Right renal cortex interstitium (tissue), 3 donors: ENCODE data around the gene GDPD5. TPM values are rescaled to one million over a fixed set of nuclear protein-coding genes. Genes with fewer than 3 reads are reported as not detected.

Experiments
- DNase-seq, 3 donors: peaks; one replicate each; pipeline ENCODE4 v3.0.0-alpha.2; 2013; ENCODE audit warnings: low read depth in 3 of 3, low spot score in 2 of 3
- polyA plus RNA-seq, 3 donors: library from polyadenylated mRNA; unstranded; fragments of 120-200 nt; gene quantifications; one replicate each; pipeline ENCODE4 v1.2.1, GENCODE V29; 2013; ENCODE audit not compliant: insufficient read length in 3 of 3

The GDPD5 gene
- polyA plus RNA-seq, 3 donors, result 5.8 to 8.5 (median 6.9) TPM

DNA sequence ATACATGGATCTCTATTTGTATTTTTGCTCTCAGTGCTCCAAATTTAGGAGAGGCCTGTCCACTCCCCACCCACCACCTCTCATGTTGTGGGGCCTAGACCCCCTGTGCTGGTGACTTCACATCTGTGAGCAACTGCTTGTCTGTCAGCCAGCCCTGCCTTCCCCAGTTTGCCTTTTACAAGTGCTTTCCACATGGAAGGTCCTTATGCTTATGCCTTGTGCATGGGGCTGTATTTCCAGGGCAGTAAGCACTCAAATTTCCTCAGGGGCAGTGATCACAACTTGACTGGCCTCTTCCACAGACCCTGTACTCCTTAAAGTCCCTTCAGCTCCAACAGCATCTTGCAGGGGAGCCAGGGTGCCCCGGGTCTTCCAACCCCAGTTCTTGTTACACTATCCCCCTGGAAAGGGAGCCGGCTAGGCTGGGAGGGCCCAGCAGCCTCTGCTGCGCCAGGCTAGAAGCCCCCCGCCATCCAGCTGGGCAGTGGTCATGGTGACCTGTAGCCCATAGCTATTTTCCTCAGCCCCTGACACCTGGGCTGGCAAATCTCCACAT lies 29.9 kb downstream of the GDPD5 start:
- no peak for DNase-seq

DNA sequence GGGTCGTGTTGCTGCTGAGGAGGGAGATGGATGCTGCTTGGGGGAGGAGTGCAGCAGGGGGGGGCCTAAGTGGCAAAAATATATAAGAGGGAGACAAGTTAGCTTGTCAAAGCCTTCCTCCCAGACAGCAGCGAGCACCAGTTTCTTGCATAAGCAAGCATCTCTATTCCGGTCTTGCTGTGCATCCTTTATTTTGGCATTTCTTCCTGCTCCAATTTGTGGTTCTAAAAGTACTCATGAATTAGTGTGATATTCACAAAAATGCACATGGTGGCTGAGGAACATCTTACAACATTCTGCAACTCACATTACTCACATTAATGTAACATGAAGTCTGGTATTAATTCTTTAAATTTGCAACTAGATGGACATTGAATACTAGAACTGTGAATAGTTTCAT lies 32.1 kb downstream of the GDPD5 start:
- DNase-seq, result no peak

DNA sequence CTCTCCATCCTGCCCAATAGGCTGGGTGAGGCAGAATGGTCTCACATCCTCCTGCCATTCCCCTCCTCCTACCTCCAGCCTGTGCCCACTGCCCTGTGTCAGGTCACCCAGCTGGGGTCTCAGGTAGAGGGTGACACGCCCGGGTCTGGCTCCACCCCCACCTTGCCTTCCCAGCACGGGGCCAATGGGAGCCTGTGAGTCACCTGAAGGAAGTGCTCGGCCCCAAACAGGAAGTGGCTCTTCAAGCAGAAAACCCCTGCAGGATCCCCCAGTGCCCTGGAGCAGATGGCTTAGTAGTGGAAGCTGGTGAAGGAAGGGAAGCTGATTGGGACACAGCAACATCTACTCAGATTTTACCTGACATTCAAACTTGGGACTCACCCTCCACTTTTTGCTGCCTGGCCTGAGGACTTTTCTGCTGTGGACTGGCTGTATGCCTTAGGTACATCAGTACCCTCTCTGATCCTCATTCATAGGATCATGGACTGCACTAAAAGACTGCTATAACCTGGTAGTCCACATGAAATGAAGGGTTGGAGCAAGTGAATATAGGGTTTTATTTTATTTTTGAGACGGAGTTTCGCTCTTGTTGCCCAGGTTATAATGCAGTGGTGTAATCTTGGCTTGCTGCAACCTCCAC lies 33.4 kb downstream of the GDPD5 start:
- no peak for DNase-seq

GRCh38 chr11:75491465-75491864 lies 34.3 kb downstream of the GDPD5 start:
- DNase-seq, result no peak

- DNase-seq, result no peak
These were observed 35.2 kb downstream of the GDPD5 start for GRCh38 chr11:75490221-75491181.

DNA sequence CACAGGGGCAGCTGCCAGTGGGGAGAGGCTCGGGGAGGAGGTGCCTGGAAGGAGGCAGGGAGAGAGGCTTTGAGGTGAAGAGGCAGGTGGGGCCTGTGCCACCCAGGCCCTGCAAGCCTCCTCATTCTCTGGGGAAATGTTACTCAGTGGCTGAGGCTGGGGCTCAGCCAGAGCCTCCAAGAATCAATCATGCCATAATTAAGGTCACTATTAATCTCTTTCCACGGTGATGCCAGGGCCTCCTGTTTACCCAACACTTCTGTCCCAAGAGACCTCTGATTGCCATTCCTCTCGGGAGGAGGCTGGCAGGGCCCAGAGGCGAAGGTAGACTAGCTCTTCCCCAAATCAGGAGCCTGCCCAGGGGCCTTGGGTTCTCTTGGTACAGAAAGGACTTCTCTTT lies 38.4 kb downstream of the GDPD5 start:
- no peak for DNase-seq

GRCh38 chr11:75485742-75486141 lies 40.0 kb downstream of the GDPD5 start:
- no peak for DNase-seq

DNA sequence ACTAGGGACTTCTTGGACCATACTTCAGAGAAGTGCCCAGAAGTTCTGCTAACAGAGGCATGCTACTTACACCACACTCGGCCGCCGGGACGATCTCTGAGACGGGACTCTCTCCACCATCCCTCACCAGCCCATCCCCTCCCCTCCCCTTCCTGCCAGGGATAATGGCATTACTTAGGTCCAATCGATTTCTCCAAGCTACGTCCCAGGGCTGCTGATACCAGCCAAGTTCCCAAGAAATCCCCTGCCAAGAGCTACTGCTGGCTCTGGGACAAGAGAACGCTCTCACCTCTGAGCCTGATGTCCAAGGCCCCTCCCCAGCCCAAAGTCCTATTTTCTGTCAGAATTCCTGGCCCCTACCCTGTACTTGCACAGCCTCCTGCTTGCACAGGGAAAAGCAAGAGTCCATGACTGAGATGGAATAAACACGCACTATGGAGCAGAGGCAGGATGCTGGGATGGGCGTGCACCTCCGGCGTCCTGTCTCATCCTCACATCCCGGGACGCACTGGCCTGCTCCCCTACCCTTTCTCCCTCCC lies 42.7 kb downstream of the GDPD5 start:
- no peak for DNase-seq

- DNase-seq, result no peak
These were observed 43.7 kb downstream of the GDPD5 start for GRCh38 chr11:75481922-75482606.

DNA sequence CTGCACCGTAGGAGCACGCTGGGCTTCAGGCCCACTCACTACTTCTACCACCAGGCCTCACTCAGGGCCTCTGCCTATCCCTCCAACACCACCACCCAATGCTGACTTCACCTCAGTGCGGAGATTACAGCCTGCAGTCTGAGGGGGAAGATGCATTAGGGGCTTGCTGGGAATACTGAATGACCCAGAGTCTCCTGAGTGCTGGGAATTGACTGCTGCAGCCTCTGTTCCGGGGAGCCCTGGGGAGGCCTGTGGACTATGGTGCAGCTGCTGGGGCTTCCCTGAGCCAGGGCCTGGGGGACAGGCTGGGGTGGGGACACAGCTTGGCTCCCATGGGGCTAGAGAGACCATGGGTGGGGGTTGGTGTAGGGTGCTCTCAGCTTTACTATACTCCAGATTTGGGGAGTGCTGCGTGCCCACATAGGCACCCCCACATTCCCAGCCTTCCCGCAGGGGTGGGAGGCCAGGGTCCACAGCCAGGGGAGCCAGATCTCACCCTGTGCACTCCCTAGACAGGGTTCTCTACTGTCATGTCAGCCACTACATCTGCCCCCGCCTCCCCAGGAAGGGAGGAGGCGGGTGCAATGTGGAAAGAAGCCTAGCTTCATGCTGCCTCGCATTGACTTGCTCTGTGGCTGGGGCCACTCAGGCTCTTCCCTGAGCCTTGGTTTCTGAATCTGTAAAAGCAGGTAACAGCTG lies 44.4 kb downstream of the GDPD5 start:
- no peak for DNase-seq

DNA sequence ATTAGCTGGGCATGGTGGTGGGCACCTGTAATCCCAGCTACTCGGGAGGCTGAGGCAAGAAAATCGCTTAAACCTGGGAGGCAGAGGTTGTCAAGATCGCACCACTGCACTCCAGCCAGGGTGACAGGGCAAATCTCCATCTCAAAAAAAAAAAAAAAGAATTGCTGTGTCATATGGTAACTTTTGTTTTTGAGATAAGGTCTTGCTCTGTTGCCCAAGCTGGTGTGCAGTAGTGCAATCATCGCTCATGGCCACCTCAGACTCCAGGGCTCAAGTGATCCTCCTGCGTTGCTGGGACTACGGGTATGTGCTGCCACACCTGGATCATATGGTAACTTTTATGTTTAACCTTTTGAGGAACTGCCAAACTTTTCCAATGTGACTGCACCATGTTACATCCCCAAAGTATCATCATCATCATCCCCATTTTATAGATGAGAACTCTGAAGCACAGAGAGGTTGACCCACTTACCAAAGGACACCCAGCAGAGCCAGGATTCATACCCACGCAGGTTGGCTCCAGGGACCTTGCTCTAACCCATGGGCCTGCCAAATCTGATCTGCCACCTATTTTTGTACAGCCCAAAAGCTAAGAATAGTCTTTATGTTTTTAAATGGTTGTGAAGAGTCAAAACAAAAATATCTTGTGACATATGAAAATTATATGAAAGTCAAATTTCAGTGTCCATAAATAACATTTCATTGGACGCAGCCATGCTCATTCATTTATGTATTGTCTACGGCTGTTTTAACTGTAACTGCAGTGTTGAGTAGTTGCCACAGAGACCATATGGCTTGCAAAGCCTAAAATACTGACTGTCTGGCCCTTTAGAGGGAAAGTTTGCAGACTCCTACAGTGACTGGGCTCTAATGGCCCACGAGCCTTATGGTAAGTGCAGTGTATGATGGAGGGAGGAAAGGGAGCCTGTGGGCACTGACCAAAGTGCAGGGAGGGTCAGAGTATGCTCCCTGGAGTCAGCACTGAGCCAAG lies 45.3 kb downstream of the GDPD5 start:
- DNase-seq, result no peak

- DNase-seq, result no peak
These were observed 46.1 kb downstream of the GDPD5 start for GRCh38 chr11:75479597-75480145.

DNA sequence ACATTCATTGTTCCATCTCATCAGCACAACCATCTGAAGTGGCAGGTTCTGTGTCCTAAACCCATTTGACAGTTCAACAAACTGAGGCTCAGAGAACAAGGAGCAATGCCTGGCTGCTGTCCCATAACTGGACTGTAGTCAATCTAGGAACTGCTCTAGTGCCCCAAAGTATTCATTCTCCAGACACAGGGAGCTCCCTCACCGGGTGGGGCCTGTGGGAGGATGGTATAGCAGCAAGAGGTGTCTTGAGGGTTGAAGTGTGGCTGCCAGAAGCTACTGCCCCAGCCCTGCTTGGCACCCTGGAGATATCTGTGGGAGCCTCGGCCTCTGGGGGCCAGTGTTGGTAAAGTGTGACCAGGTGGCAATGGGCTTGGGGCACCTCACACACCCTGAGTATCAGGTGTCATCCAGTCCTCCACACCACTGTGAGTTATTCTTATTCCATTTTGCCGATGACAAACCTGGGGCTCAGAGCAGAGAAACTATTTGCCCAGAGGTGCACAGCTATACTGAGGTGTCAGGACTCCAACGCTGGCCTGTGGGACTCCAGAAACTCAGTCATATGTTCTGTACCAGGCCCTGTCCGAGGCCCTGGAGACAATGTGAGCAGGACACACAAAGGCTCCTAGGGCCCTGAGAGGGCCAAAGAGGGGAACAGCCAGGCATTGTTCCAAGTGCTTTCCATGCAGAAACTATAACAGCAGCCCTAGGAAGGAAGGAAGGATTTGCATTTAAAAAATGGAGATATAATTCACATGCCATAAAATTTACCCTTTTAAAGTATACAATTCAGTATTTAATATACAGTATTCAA lies 46.8 kb downstream of the GDPD5 start:
- no peak for DNase-seq

DNA sequence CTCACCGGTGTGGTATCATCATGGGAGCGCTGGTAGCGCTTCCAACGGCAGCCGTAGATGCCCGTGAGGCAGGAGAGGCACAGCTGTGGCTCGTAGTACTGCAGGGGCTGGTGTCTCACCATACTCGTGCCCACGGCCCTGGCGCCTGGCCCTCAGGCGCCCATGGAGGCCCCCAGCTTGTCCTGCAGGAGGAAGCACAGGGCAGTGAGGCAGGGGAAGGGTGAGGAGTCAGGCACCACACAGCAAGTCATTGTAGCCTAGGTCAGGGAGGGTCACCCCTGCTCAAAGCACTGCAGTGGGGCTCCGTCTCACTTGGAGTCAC lies 48.2 kb downstream of the GDPD5 start:
- no peak for DNase-seq

DNA sequence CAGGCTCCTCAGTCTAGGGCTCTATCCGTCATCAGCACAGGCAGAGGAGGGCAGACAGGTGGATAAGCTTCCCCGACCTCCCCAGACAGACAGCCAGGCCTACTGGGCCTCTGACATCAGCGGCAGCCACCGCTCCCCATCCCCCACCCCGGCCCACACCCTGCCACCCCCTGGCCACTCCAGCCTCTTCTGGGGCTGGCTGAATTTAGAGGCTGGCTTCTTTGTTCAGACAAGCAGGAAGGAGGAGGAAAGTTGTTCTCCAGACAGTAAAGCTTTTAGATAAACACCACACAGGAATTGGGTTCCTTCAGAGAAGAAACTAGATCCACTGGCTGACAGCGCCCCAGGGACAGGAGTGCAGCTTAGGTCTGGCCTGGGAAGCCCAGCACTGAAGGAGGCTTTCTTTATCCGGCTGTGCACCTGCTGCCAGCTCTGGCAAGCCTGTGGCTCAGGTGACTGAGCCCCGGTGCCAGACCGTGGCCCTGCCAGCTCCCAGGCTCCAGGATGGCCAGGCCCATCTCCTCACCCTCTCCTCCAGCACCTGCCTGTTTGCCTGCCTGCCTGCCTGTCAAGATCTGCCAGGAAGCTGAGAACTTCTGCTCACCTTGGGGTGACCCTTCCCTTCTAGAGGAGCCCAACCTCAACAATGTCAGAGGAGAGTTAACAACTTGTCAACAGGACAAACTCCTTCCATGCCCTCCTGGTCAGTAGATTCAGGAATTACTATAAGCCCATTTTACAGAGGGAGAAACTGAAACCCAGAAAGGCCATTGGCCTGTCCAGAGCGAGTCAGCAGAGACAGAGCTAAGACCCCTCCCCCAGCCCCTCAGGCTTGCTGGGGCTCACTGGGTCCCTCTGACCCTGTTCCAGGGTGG lies 48.8 kb downstream of the GDPD5 start:
- DNase-seq, result no peak

DNA sequence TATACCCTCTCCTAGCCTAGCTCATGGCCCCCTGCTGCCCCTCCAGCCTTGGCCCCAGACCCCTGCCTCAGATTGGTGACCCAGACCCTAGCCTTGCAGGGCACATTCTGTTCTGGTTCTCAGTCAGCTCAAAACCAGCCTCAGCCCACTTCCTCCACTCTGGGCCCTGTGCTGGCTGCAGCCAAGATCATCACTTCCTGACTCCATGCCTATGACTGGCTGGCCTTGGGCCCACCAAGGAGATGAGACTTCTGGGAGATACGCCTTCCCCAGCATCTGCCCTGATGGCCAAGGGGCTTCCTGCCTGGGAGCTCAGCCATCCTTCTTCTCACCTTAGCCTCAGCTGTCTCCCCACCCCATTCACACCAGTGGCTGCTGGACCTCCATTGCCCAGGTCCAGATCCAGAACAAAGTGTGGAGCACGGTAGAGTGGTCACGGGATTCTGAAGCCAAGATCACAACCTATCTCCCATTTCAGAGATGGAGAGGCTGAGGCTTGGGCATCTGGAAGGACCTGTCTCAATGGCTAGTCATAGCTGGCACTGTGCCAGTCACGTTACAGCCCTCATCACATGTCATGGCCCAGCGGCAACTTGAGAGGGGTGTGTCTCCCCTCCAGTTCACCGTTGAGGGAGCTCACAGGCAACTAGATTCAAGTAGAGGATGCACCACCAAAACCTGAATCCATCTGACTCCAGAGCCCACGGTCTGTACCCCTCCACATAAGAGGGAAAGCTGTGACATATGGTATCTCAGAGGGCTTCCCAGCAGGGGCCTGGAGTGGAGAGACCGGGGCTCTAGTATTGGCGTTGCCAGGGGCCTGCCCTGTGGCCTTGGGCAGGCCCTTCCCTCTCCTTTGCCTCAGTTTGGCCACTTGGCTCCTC lies 49.7 kb downstream of the GDPD5 start:
- no peak for DNase-seq
